GM23338 (cell line): ENCODE data around the gene PXMP4. TPM values are rescaled to one million over a fixed set of nuclear protein-coding genes. Genes with fewer than 3 reads are reported as not detected.

ENCODE experiments used
- ATAC-seq: fragments of 200-7000 bp; cut with Tn5 transposase; 3 replicates; pipeline ENCODE4 v1.9.1; 2020
- DNase-seq: peaks from one replicate; pipeline ENCODE4 v3.0.0-alpha.2; 2015; ENCODE audit warnings: low spot score
- H2AFZ ChIP-seq: fragments of 200-600 bp; sonication (generic); 2 replicates; pipeline ENCODE4 v1.8.0; 2016; ENCODE audit warnings: antibody characterized with exemption, mild to moderate bottlenecking, moderate library complexity
- H3F3A ChIP-seq: fragments of 200-600 bp; sonication (generic); replicated peaks from 2 replicates; pipeline ENCODE4 v1.8.0; 2017; ENCODE audit warnings: antibody characterized with exemption, mixed run types, low read depth
- H3K27ac ChIP-seq: fragments of 200-600 bp; sonication (generic); 2 replicates; pipeline ENCODE4 v1.6.1; 2016; ENCODE audit warnings: low read depth
- H3K27me3 ChIP-seq: fragments of 200-600 bp; sonication (generic); 2 replicates; pipeline ENCODE4 v1.8.0; 2016; ENCODE audit warnings: mild to moderate bottlenecking, mixed run types, moderate library complexity; ENCODE audit not compliant: insufficient read depth
- H3K36me3 ChIP-seq: fragments of 200-600 bp; sonication (generic); 2 replicates; pipeline ENCODE4 v1.8.0; 2016; ENCODE audit warnings: mild to moderate bottlenecking; ENCODE audit not compliant: insufficient read depth
- H3K4me1 ChIP-seq: fragments of 200-600 bp; sonication (generic); 2 replicates; pipeline ENCODE4 v1.8.0; 2016; ENCODE audit warnings: mild to moderate bottlenecking, moderate library complexity; ENCODE audit not compliant: insufficient read depth
- H3K4me2 ChIP-seq: fragments of 200-600 bp; sonication (generic); 2 replicates; pipeline ENCODE4 v1.7.1; 2017; ENCODE audit warnings: mixed run types
- H3K4me3 ChIP-seq: fragments of 200-600 bp; sonication (generic); 2 replicates; pipeline ENCODE4 v1.6.1; 2016; ENCODE audit warnings: mixed run types
- H3K79me2 ChIP-seq: fragments of 200-600 bp; sonication (generic); replicated peaks from 2 replicates; pipeline ENCODE4 v1.8.0; 2017; ENCODE audit warnings: mild to moderate bottlenecking; ENCODE audit not compliant: insufficient read depth
- H3K9me2 ChIP-seq: fragments of 200-600 bp; sonication (generic); 2 replicates; pipeline ENCODE4 v1.8.0; 2017; ENCODE audit not compliant: insufficient read depth
- H4K20me1 ChIP-seq: fragments of 200-600 bp; sonication (generic); replicated peaks from 2 replicates; pipeline ENCODE4 v1.8.0; 2017; ENCODE audit warnings: mild to moderate bottlenecking; ENCODE audit not compliant: insufficient read depth
- H3K27ac Mint-ChIP-seq: 2 replicates; pipeline ENCODE4 v1.8.0; 2020; ENCODE audit warnings: inconsistent platforms, mild to moderate bottlenecking, moderate library complexity, mixed read lengths
- H3K27me3 Mint-ChIP-seq: 3 replicates; pipeline ENCODE4 v1.8.0; 2022; ENCODE audit warnings: low read depth, mild to moderate bottlenecking, moderate library complexity, mixed read lengths, inconsistent platforms; ENCODE audit not compliant: insufficient read depth, poor library complexity
- H3K36me3 Mint-ChIP-seq: 3 replicates; pipeline ENCODE4 v1.8.0; 2021; ENCODE audit warnings: low read depth, mild to moderate bottlenecking, inconsistent platforms, moderate library complexity, mixed read lengths
- H3K4me1 Mint-ChIP-seq: 3 replicates; pipeline ENCODE4 v1.8.0; 2020; ENCODE audit warnings: mild to moderate bottlenecking, inconsistent platforms, mixed read lengths
- H3K4me3 Mint-ChIP-seq: 3 replicates; pipeline ENCODE4 v1.8.0; 2021; ENCODE audit warnings: moderate library complexity, mild to moderate bottlenecking, inconsistent platforms, mixed read lengths
- H3K9me3 Mint-ChIP-seq: 3 replicates; pipeline ENCODE4 v1.8.0; 2020; ENCODE audit warnings: moderate library complexity, mild to moderate bottlenecking, inconsistent platforms, mixed read lengths
- CREB1 ChIP-seq: fragments of 250-450 bp; sonication (Bioruptor Pico); IDR thresholded peaks from 2 replicates; pipeline ENCODE4 v1.5.0; 2020; ENCODE audit warnings: low read depth, mild to moderate bottlenecking, moderate library complexity
- ETS1 ChIP-seq: IDR thresholded peaks from 2 replicates; pipeline ENCODE4 v1.6.1; 2016; ENCODE audit warnings: antibody characterized with exemption
- EZH2 ChIP-seq: fragments of 200-600 bp; sonication (generic); IDR thresholded peaks from one replicate; pipeline ENCODE4 v1.8.0; 2017; ENCODE audit warnings: antibody characterized with exemption, mild to moderate bottlenecking, low read depth; ENCODE audit not compliant: unreplicated experiment
- EZH2phosphoT487 ChIP-seq: fragments of 200-600 bp; sonication (generic); IDR thresholded peaks from one replicate; pipeline ENCODE4 v1.8.1; 2018; ENCODE audit warnings: antibody characterized with exemption; ENCODE audit not compliant: unreplicated experiment
- JUNB ChIP-seq: IDR thresholded peaks from one replicate; pipeline ENCODE4 v1.6.1; 2016; ENCODE audit warnings: antibody characterized with exemption; ENCODE audit not compliant: unreplicated experiment
- POLR2AphosphoS5 ChIP-seq: IDR thresholded peaks from 2 replicates; pipeline ENCODE4 v1.6.1; 2016; ENCODE audit warnings: antibody characterized with exemption, low read depth
- REST ChIP-seq: IDR thresholded peaks from one replicate; pipeline ENCODE4 v1.6.1; 2018; ENCODE audit warnings: antibody characterized with exemption; ENCODE audit not compliant: unreplicated experiment
- STAT1 ChIP-seq: IDR thresholded peaks from one replicate; pipeline ENCODE4 v1.6.1; 2016; ENCODE audit warnings: antibody characterized with exemption; ENCODE audit not compliant: unreplicated experiment
- ZNF114 ChIP-seq: fragments of 250-450 bp; sonication (Bioruptor Pico); IDR thresholded peaks from 2 replicates; pipeline ENCODE4 v1.5.0; 2020; ENCODE audit warnings: mild to moderate bottlenecking, moderate library complexity
- ZNF331 ChIP-seq: fragments of 250-450 bp; sonication (Bioruptor Pico); IDR thresholded peaks from 2 replicates; pipeline ENCODE4 v1.5.0; 2020; ENCODE audit warnings: low read depth, mild to moderate bottlenecking, moderate library complexity
- polyA plus RNA-seq: library from polyadenylated mRNA; unstranded; fragments of >200 nt; fragmentation: Nextera tagmentation; extraction: Ambion mirVana; gene quantifications from 2 replicates; pipeline ENCODE4 v1.2.1, GENCODE V29; 2016
- total RNA-seq: library from RNA; depleted of rRNA; stranded (reverse); fragments of >200 nt; shearing (Covaris generic); gene quantifications from 2 replicates; pipeline ENCODE4 v1.2.3, GENCODE V29; 2014
- TF ChIP-seq, protein P1 (sequence below): fragments of 250-450 bp; sonication (Bioruptor Pico); IDR thresholded peaks from 2 replicates; pipeline ENCODE4 v1.5.0; 2020; ENCODE audit warnings: mild to moderate bottlenecking, moderate library complexity
- TF ChIP-seq, protein P2 (sequence below), 2 experiments: fragments of 200-600 bp in 1 of 2; sonication (generic) in 1 of 2; conservative IDR thresholded peaks; 2 replicates each; pipeline versions ENCODE4 v1.5.1 to v1.6.1; 2016 to 2017; ENCODE audit warnings: antibody characterized with exemption in 2 of 2, low read depth in 2 of 2, mild to moderate bottlenecking in 2 of 2, moderate library complexity in 1 of 2

PXMP4 gene
- total and polyA plus RNA-seq, 2 experiments from 2014 or later = 1.2 to 3.5 TPM

GRCh38 chr20:33702861-33703260, 17.2 kb downstream of the PXMP4 start (continued):
- TF ChIP-seq, protein P1, sequence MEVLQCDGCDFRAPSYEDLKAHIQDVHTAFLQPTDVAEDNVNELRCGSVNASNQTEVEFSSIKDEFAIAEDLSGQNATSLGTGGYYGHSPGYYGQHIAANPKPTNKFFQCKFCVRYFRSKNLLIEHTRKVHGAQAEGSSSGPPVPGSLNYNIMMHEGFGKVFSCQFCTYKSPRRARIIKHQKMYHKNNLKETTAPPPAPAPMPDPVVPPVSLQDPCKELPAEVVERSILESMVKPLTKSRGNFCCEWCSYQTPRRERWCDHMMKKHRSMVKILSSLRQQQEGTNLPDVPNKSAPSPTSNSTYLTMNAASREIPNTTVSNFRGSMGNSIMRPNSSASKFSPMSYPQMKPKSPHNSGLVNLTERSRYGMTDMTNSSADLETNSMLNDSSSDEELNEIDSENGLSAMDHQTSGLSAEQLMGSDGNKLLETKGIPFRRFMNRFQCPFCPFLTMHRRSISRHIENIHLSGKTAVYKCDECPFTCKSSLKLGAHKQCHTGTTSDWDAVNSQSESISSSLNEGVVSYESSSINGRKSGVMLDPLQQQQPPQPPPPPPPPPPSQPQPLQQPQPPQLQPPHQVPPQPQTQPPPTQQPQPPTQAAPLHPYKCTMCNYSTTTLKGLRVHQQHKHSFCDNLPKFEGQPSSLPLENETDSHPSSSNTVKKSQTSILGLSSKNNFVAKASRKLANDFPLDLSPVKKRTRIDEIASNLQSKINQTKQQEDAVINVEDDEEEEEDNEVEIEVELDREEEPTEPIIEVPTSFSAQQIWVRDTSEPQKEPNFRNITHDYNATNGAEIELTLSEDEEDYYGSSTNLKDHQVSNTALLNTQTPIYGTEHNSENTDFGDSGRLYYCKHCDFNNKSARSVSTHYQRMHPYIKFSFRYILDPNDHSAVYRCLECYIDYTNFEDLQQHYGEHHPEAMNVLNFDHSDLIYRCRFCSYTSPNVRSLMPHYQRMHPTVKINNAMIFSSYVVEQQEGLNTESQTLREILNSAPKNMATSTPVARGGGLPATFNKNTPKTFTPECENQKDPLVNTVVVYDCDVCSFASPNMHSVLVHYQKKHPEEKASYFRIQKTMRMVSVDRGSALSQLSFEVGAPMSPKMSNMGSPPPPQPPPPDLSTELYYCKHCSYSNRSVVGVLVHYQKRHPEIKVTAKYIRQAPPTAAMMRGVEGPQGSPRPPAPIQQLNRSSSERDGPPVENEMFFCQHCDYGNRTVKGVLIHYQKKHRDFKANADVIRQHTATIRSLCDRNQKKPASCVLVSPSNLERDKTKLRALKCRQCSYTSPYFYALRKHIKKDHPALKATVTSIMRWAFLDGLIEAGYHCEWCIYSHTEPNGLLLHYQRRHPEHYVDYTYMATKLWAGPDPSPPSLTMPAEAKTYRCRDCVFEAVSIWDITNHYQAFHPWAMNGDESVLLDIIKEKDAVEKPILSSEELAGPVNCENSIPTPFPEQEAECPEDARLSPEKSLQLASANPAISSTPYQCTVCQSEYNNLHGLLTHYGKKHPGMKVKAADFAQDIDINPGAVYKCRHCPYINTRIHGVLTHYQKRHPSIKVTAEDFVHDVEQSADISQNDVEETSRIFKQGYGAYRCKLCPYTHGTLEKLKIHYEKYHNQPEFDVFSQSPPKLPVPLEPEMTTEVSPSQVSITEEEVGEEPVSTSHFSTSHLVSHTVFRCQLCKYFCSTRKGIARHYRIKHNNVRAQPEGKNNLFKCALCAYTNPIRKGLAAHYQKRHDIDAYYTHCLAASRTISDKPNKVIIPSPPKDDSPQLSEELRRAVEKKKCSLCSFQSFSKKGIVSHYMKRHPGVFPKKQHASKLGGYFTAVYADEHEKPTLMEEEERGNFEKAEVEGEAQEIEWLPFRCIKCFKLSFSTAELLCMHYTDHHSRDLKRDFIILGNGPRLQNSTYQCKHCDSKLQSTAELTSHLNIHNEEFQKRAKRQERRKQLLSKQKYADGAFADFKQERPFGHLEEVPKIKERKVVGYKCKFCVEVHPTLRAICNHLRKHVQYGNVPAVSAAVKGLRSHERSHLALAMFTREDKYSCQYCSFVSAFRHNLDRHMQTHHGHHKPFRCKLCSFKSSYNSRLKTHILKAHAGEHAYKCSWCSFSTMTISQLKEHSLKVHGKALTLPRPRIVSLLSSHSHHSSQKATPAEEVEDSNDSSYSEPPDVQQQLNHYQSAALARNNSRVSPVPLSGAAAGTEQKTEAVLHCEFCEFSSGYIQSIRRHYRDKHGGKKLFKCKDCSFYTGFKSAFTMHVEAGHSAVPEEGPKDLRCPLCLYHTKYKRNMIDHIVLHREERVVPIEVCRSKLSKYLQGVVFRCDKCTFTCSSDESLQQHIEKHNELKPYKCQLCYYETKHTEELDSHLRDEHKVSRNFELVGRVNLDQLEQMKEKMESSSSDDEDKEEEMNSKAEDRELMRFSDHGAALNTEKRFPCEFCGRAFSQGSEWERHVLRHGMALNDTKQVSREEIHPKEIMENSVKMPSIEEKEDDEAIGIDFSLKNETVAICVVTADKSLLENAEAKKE (CRISPR knock-in tag) = no peak
- no peak for TF ChIP-seq ZNF331 (CRISPR knock-in tag)
- no peak for TF ChIP-seq JUNB

DNA sequence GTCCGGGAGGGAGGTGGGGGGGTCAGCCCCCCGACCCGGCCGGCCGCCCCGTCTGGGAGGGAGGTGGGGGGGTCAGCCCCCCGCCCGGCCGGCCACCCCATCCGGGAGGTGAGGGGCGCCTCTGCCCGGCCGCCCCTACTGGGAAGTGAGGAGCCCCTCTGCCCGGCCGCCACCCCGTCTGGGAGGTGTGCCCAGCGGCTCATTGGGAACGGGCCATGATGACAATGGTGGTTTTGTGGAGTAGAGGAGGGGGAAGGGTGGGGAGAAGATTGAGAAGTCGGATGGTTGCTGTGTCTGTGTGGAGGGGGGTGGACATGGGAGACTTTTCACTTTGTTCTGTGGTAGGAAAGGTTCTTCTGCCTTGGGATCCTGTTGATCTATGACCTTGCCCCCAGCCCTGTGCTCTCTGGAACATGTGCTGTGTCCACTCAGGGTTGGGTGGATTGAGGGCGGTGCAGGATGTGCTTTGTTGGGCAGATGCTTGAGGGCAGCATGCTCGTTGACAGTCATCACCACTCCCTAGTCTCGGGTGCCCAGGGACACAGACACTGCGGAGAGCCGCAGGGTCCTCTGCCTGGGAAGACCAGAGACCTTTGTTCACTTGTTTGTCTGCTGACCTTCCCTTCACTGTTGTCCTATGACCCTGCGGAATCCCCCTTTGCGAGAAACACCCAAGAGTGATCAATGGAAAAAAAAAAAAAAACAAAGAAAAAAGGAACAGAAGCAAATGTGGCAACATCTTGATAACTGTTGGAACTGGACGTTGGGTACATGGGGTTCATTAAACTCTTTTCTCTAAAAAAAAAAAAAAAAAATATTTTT, 18.3 kb downstream of the PXMP4 start:
- Histone ChIP-seq H3K79me2 (no peaks in the 10 kb centered on the region), H3K27me3 (no peaks in the 10 kb centered on the region), H3K27ac (no peak overlapping the region), H3F3A (no peaks in the 10 kb centered on the region), H4K20me1 (no peaks in the 10 kb centered on the region), H3K4me2 (no peak overlapping the region), H3K9me2 (no peaks in the 10 kb centered on the region), H3K36me3 (no peaks in the 10 kb centered on the region), H3K4me1 (no peaks in the 10 kb centered on the region), H2AFZ (no peak overlapping the region), H3K4me3 (no peak overlapping the region)
- peaks cover 26% of the 10 kb centered on the region for H3K36me3 Mint-ChIP-seq
- no peak overlapping the region for H3K4me3 Mint-ChIP-seq
- no peak for DNase-seq
- peaks cover 7% of the 10 kb centered on the region for H3K27me3 Mint-ChIP-seq
- no peak overlapping the region for H3K27ac Mint-ChIP-seq
- H3K9me3 Mint-ChIP-seq = peaks cover 55% of the 10 kb centered on the region
- no peak for ATAC-seq
- no peaks in the 10 kb centered on the region for H3K4me1 Mint-ChIP-seq
- TF ChIP-seq ZNF114 (no peak), ZNF331 (CRISPR knock-in tag) (no peak), CREB1 (CRISPR knock-in tag) (no peak), ETS1 (no peak), REST (no peak), EZH2phosphoT487 (no peak), POLR2AphosphoS5 (no peak), EZH2 (no peak), STAT1 (no peak)
- TF ChIP-seq, protein P2, sequence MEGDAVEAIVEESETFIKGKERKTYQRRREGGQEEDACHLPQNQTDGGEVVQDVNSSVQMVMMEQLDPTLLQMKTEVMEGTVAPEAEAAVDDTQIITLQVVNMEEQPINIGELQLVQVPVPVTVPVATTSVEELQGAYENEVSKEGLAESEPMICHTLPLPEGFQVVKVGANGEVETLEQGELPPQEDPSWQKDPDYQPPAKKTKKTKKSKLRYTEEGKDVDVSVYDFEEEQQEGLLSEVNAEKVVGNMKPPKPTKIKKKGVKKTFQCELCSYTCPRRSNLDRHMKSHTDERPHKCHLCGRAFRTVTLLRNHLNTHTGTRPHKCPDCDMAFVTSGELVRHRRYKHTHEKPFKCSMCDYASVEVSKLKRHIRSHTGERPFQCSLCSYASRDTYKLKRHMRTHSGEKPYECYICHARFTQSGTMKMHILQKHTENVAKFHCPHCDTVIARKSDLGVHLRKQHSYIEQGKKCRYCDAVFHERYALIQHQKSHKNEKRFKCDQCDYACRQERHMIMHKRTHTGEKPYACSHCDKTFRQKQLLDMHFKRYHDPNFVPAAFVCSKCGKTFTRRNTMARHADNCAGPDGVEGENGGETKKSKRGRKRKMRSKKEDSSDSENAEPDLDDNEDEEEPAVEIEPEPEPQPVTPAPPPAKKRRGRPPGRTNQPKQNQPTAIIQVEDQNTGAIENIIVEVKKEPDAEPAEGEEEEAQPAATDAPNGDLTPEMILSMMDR (conservative IDR thresholded peaks at IDR 0.05; ENCODE audit: low read depth in 2 of 2) = no peak
